Stimulated activated CD4-positive, alpha-beta T cell treated with anti-CD3 and anti-CD28 coated beads, TNF-alpha, amount 100 ng/mL, for 24 hours (primary cell): ENCODE data around the gene FHOD3.

Experiments used
- DNase-seq, 3 experiments: peaks; one replicate each; pipeline ENCODE4 v3.0.0-alpha.2; 2020; ENCODE audit warnings: low read depth in 3 of 3

The FHOD3 gene

GRCh38 chr18:36629138-36629530 lies 331.6 kb downstream of the FHOD3 start:
- DNase-seq, result no peak

DNA sequence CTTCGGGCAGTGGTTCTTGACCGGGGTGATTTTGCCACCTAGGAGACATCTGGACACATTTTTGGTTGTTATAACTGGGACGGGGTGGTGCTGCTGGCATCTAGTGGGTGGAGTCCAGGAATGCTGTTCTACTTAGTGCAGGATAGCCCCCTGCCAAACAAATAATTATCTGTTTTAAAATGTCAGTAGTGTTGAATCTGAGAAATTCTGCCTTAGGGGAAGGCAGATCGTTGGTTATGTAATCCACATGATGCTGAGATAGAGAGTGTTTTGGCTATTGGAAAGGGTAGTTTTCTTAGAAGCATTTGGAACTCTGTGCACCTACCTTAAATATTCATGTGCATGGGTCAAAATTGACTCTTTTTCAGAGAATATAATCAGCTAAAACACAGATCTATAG lies 332.3 kb downstream of the FHOD3 start:
- no peak for DNase-seq

DNA sequence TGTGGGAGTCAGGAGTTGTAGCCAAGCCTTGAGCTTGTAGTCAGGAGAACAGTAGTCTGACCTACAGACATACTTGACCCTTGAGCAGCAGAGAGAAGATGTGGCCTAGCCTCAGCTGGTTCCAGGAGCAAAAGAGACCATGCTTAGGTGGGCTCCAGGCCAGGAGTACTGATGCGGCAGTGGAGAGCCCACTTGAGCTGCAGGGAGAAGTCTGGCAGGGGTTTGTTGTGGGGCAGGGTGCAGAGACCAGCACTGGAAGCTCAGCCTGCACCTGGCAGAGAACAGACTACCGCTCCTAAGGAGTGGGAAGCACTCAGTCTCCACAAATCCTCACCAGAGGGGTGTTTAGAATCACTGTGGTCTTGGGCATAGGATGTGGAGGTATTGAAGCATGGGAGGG lies 333.4 kb downstream of the FHOD3 start:
- DNase-seq, result no peak

GRCh38 chr18:36633961-36634412 lies 336.5 kb downstream of the FHOD3 start:
- no peak for DNase-seq

DNA sequence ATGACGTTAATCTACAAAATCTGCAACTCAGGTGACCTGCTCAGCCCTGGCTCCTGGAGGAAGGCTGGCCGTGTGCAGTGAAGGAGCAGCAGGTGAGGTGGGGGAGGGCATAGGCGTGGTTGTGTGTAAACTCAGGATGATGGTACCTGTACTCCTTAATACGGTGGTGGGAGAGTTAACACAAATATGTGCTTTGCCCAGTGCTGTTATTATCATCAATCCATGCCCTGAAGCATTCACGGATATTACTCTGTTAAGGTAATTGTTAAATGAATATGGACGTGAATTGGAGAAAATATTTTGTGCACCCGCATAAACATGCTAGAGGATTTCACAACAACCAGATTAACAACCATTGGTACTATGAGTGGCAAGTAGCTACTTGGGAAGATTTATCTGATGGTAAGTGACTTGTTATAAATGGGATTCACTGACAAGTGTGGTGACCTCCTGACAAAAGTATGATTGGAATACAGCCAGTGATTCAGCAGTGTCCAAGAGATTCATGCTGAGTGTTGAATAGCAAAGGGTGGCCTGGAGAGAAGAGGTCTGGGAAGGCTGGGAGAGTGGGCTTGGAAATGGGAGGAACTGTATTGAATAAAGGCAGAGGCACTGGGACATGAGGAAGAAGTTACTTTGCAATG lies 337.2 kb downstream of the FHOD3 start:
- DNase-seq, result no peak

DNA sequence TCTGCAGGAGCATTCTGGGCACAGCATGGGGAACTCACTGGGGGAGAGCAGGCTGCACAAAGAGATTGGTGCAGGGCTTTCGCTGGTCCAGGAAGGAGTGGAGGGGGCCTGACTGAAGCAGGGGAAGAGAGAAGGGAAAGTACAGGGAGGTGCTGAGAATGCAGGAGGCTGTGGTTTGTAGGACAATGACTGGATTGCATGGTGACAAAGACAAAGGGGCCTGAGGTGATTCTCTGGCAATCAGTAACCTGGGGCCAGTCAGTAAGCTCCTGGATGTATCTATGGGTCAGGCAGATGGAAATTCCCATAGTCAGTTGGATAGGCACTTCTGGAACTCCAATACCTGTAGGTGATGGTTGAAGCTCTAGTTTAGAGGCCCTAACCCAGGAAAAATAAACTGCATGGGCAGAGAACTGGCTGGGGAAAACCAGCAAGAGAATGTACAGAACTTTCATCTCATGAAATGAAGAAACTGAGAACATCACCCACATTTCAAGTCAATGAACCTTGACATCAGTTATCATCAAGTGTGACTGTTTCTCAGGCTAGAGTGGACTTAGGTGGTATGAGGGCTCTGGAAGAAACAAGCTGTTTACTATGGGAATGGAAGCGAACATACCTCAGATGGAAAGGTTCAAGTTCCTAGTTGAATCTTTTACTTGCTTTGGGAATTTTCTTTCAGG lies 338.0 kb downstream of the FHOD3 start:
- DNase-seq, result no peak

GRCh38 chr18:36636237-36636817 lies 338.8 kb downstream of the FHOD3 start:
- no peak for DNase-seq

- DNase-seq, result no peak
Measured at GRCh38 chr18:36638224-36638623, 340.7 kb downstream of the FHOD3 start.

DNA sequence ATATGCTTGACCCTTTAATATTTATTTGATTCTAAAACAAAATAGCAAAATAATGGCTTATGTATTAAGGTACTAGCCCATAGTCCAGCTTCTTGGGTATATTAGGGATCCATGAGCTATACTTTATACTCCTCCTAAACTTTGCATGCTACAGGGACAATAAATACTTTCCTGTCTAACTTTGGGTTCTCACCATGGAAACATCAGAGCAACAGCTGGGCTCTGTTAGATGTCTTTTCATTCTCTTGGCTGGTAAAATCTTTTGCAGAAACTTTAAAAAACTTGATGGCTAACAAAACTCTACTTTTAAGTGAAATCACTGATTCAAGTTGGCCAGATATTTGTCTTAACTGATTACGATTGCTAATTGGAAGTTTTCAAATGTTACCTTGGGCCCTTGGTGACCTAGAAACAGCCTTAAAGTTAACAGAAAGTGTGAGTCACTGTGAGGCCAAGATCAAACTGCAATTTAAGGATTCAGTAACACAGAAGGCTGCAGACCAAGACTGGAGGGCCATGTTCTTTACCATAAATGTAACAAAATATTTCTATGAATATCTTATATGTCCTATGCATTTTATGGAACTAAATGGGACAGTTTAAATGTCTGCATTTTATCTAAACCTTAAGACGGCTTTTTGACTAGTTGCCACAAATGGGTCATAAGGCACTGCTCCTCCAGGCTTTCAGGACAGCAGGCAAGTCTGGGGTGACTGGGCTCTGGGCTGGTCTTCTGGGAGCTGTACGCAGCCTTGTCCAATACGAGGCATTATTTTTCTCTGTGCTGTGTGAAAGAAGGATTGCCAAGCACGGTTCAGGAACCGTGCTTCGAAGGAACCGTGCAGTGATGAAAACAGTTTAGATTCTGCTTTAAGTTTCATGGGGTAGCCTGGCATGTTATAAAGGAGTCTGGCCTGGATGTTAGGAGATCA lies 342.8 kb downstream of the FHOD3 start:
- DNase-seq, result no peak

GRCh38 chr18:36643061-36643460 lies 345.5 kb downstream of the FHOD3 start:
- DNase-seq, result no peak

GRCh38 chr18:36648803-36649202 lies 351.3 kb downstream of the FHOD3 start:
- DNase-seq, result no peak

- no peak for DNase-seq
Measured at GRCh38 chr18:36649205-36649604, 351.7 kb downstream of the FHOD3 start.

GRCh38 chr18:36650266-36650665 lies 352.8 kb downstream of the FHOD3 start:
- no peak for DNase-seq

- DNase-seq, result no peak
Measured at GRCh38 chr18:36650906-36651305, 353.4 kb downstream of the FHOD3 start.

GRCh38 chr18:36652503-36652902 lies 355.0 kb downstream of the FHOD3 start:
- no peak for DNase-seq

DNA sequence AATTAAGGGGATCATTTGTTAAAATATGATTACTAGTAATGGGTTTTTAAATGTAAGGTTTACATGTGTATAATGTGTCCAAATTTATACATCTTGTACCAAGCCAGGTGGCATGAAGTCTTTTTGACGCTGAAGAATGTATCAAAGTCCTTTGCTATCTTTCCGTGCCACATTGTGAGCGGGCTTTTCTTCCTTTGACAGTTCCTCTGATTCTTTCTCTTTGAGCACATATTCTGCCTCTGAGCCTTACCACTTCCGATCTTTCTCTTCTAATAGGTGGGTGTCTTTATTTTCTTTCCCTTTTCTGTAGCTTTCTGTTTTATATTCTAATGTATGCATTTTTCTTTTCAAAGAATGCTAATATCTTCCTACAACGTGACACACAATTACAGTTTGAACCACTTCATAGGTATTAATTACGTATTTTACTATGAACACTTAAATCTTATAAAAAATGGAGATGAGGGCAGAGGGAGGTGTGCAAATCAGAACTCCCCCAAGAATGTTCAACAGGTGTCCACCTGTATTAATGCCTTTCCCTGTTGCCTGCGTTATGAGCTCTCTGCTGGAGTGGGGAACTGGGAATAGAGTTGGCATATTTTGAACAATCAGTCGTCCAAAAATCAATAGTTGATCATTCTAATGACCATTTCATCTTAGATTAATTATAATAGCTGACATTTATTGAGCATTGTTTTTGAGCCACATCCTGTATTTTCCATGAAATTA lies 355.8 kb downstream of the FHOD3 start:
- DNase-seq, result no peak

GRCh38 chr18:36653870-36654269 lies 356.4 kb downstream of the FHOD3 start:
- DNase-seq, result no peak

GRCh38 chr18:36655074-36655473 lies 357.6 kb downstream of the FHOD3 start:
- DNase-seq, result no peak

- no peak for DNase-seq
Measured at GRCh38 chr18:36655930-36656329, 358.4 kb downstream of the FHOD3 start.

GRCh38 chr18:36658611-36659010 lies 361.1 kb downstream of the FHOD3 start:
- DNase-seq, result no peak

- DNase-seq, result no peak
Measured at GRCh38 chr18:36660311-36660710, 362.8 kb downstream of the FHOD3 start.
